Lower leg skin (tissue), 4 donors: ENCODE measurements around the gene COL13A1. TPM values are rescaled to one million over a fixed set of nuclear protein-coding genes. Genes with fewer than 3 reads are reported as not detected.

Experiments
- DNase-seq, 2 donors: peaks; one replicate each; pipeline ENCODE4 v3.0.0-alpha.2; 2019; ENCODE audit warnings: low spot score in 2 of 2
- H3K4me3 ChIP-seq: fragments of 200-600 bp; sonication (generic); 2 replicates; pipeline ENCODE4 v1.5.1; 2017; ENCODE audit warnings: mild to moderate bottlenecking, low read depth; ENCODE audit not compliant: poor library complexity, severe bottlenecking
- CTCF ChIP-seq, 3 donors: fragments of 450-650 bp; IDR thresholded peaks; one replicate each; pipeline ENCODE4 v1.5.1; 2016; ENCODE audit warnings: antibody characterized with exemption in 3 of 3, mild to moderate bottlenecking in 3 of 3, moderate library complexity in 2 of 3
- POLR2A ChIP-seq, 2 donors: fragments of 450-650 bp; IDR thresholded peaks; one replicate each; pipeline ENCODE4 v1.6.1; 2016 to 2017; ENCODE audit warnings: antibody characterized with exemption in 2 of 2, mild to moderate bottlenecking in 1 of 2, moderate library complexity in 1 of 2
- WGBS, 2 donors: methylation state at CpG; one replicate each; pipeline ENCODE4 v1.1.5; 2018; 5-methylcytosine and 5-hydroxymethylcytosine counted together
- intact Hi-C: fragments of 100-400 bp; cut with DNase I; formaldehyde crosslinking; loops from one replicate; pipeline ENCODE4 v1.15.0; 2023; ENCODE audit warnings: low total_unique reads
- total RNA-seq, 4 donors: library from RNA; depleted of rRNA; stranded (reverse); fragments of >200 nt; gene quantifications; one replicate each; pipeline ENCODE4 v1.1.0, GENCODE V29; 2016

Gene COL13A1
- total RNA-seq, 4 donors from 2014 or later: 0.93 to 2.3 (median 1.3) TPM

- intact Hi-C loops: no loop called here
- TF ChIP-seq POLR2A (IDR thresholded peaks at IDR 0.05) (no peak), CTCF (IDR thresholded peaks at IDR 0.05) (no peak)
- WGBS, 2 donors: 78 to 81% methylated on average over 9 of the region's 9 CpGs
- H3K4me3 ChIP-seq: no peak overlapping the region
- no peak for DNase-seq
These were observed 26.6 kb downstream of the COL13A1 start for GRCh38 chr10:69828144-69828870.

- 71 to 83% methylated on average over 8 of the region's 8 CpGs for WGBS, 2 donors
- no peak overlapping the region for H3K4me3 ChIP-seq
- intact Hi-C loops: no loop called here
- no peak for DNase-seq
- TF ChIP-seq CTCF (IDR thresholded peaks at IDR 0.05) (no peak), POLR2A (IDR thresholded peaks at IDR 0.05) (no peak)
These were observed 28.1 kb downstream of the COL13A1 start for GRCh38 chr10:69829775-69830174.

GRCh38 chr10:69831231-69831855 is 29.6 kb downstream of the COL13A1 start:
- no peak for DNase-seq
- WGBS, 2 donors: 69 to 83% methylated on average over 5 of the region's 5 CpGs
- no peak for TF ChIP-seq CTCF (IDR thresholded peaks at IDR 0.05)
- no peak for TF ChIP-seq POLR2A (IDR thresholded peaks at IDR 0.05)
- no peak overlapping the region for H3K4me3 ChIP-seq
- intact Hi-C loops: no loop called here

- TF ChIP-seq CTCF (IDR thresholded peaks at IDR 0.05) (no peak), POLR2A (IDR thresholded peaks at IDR 0.05) (no peak)
- no peak for DNase-seq
- WGBS, 2 donors: 69 to 75% methylated on average over 6 of the region's 6 CpGs
- intact Hi-C loops: no loop called here
- H3K4me3 ChIP-seq: no peak overlapping the region
These were observed 33.5 kb downstream of the COL13A1 start for GRCh38 chr10:69835233-69835632.

- no peak overlapping the region for H3K4me3 ChIP-seq
- no peak for TF ChIP-seq CTCF (IDR thresholded peaks at IDR 0.05)
- no peak for TF ChIP-seq POLR2A (IDR thresholded peaks at IDR 0.05)
- DNase-seq: no peak
- intact Hi-C loops: no loop called here
- 47 to 68% methylated on average over 8 of the region's 8 CpGs for WGBS, 2 donors
These were observed 34.4 kb downstream of the COL13A1 start for GRCh38 chr10:69835875-69836730.
